Keratinocyte (primary cell): ENCODE measurements around the gene CYP11A1. TPM values are rescaled to one million over a fixed set of nuclear protein-coding genes. Genes with fewer than 3 reads are reported as not detected.

ENCODE experiments used
- DNase-seq: peaks from one replicate; pipeline ENCODE4 v3.0.0-alpha.2; 2011; ENCODE audit warnings: low read depth, missing footprints, low spot score
- FAIRE-seq: peaks from 2 replicates; lab custom pipeline; 2011; peaks lifted over from hg19 to GRCh38; lab: Jason Lieb, UNC
- H2AFZ ChIP-seq: 2 replicates; pipeline ENCODE4 v1.6.0; 2012; ENCODE audit warnings: low read length, control low read depth, inconsistent platforms; ENCODE audit not compliant: control insufficient read depth
- H3K27ac ChIP-seq: 2 replicates; pipeline ENCODE4 v1.5.1; 2011; ENCODE audit warnings: low read length; ENCODE audit not compliant: control insufficient read depth, insufficient read depth
- H3K27me3 ChIP-seq: 3 replicates; pipeline ENCODE4 v1.6.0; 2011; ENCODE audit warnings: low read length; ENCODE audit not compliant: control insufficient read depth, insufficient read depth; ENCODE audit errors: extremely low read depth
- H3K36me3 ChIP-seq, 2 experiments: 2 replicates in 1 of 2; 3 replicates in 1 of 2; pipeline ENCODE4 v1.5.1; 2011; ENCODE audit warnings: low read length in 2 of 2, mild to moderate bottlenecking in 1 of 2; ENCODE audit not compliant: control insufficient read depth in 2 of 2, insufficient read depth in 2 of 2; ENCODE audit errors: extremely low read depth in 1 of 2
- H3K4me1 ChIP-seq: 3 replicates; pipeline ENCODE4 v1.5.1; 2011; ENCODE audit warnings: low read length; ENCODE audit not compliant: control insufficient read depth, insufficient read depth; ENCODE audit errors: extremely low read depth
- H3K4me2 ChIP-seq: 3 replicates; pipeline ENCODE4 v1.6.0; 2011; ENCODE audit warnings: low read depth, low read length; ENCODE audit not compliant: control insufficient read depth, insufficient read depth; ENCODE audit errors: extremely low read depth
- H3K4me3 ChIP-seq, 3 experiments: fragments of 200-600 bp in 1 of 3; sonication (generic) in 1 of 3; 2 replicates in 2 of 3; 3 replicates in 1 of 3; pipeline ENCODE4 v1.5.1; 2011 to 2016; ENCODE audit warnings: low read length in 3 of 3, mild to moderate bottlenecking in 3 of 3, control low read depth in 2 of 3, inconsistent platforms in 1 of 3, low read depth in 1 of 3, mixed read lengths in 1 of 3, mixed run types in 1 of 3, moderate library complexity in 1 of 3; ENCODE audit not compliant: control insufficient read depth in 2 of 3, insufficient read depth in 2 of 3; ENCODE audit errors: extremely low read depth in 1 of 3
- H3K79me2 ChIP-seq: 2 replicates; pipeline ENCODE4 v1.6.0; 2012; ENCODE audit warnings: low read length; ENCODE audit not compliant: control insufficient read depth, insufficient read depth
- H3K9ac ChIP-seq: 3 replicates; pipeline ENCODE4 v1.6.0; 2011; ENCODE audit warnings: low read length; ENCODE audit not compliant: control insufficient read depth, insufficient read depth; ENCODE audit errors: extremely low read depth
- H3K9me1 ChIP-seq: 3 replicates; pipeline ENCODE4 v1.6.0; 2011; ENCODE audit warnings: low read length; ENCODE audit not compliant: control insufficient read depth, insufficient read depth; ENCODE audit errors: extremely low read depth
- H3K9me3 ChIP-seq: 2 replicates; pipeline ENCODE4 v1.5.1; 2012; ENCODE audit warnings: low read depth, low read length; ENCODE audit not compliant: control insufficient read depth
- H4K20me1 ChIP-seq: 3 replicates; pipeline ENCODE4 v1.6.0; 2011; ENCODE audit warnings: low read length; ENCODE audit not compliant: control insufficient read depth, insufficient read depth; ENCODE audit errors: extremely low read depth
- CTCF ChIP-seq, 3 experiments: IDR thresholded peaks in 1 of 3; conservative IDR thresholded peaks in 1 of 3; optimal IDR thresholded peaks in 1 of 3; 2 replicates in 2 of 3; 3 replicates in 1 of 3; pipeline versions ENCODE3 to v1.5.1; 2011; ENCODE audit warnings: low read length in 3 of 3, mild to moderate bottlenecking in 3 of 3, moderate library complexity in 2 of 3, control low read depth in 1 of 3, inconsistent platforms in 1 of 3; ENCODE audit not compliant: insufficient read depth in 2 of 3; ENCODE audit errors: extremely low read depth in 1 of 3
- EZH2 ChIP-seq: IDR thresholded peaks from one replicate; pipeline ENCODE4 v1.6.1; 2012; ENCODE audit warnings: inconsistent platforms, mild to moderate bottlenecking, low read length, moderate library complexity
- dilution Hi-C: fragments of 300-500 bp; cut with MboI; formaldehyde crosslinking; loops from one replicate; pipeline ENCODE4 v1.7.0; 2020; ENCODE audit warnings: low sequenced_read_pairs; ENCODE audit not compliant: extremely low pct_ligation_motif_present
- polyA plus RNA-seq, 5 experiments: library from polyadenylated mRNA; depleted of rRNA in 3 of 5; stranded (reverse) in 3 of 5; stranded (forward) in 1 of 5; unstranded in 1 of 5; fragments of >200 nt; gene quantifications; 1 replicate in 1 of 5; 2 replicates in 3 of 5; 3 replicates in 1 of 5; pipeline versions ENCODE4 v1.2.1 to v1.2.3, GENCODE V29; 2011 to 2012; ENCODE audit warnings: missing spikeins in 2 of 5, low read depth in 1 of 5, low replicate concordance in 1 of 5

CYP11A1 gene
- polyA plus RNA-seq, 1 donor (not counting 4 experiments of a cell fraction or from before 2014, with no cell fraction given) = not detected

DNA sequence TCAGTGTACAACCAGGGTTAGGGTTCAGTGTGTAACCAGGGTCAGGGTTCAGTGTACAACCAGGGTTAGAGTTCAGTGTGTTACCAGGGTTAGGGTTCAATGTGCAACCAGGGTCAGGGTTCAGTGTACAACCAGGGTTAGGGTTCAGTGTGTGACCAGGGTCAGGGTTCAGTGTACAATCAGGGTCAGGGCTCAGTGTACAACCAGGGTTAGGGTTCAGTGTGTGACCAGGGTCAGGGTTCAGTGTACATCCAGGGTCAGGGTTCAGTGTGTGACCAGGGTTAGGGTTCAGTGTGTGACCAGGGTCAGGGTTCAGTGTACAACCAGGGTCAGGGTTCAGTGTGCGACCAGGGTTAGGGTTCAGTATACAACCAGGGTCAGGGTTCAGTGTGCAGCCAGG is 33.3 kb downstream of the CYP11A1 start:
- Histone ChIP-seq H3K4me1 (no peaks in the 10 kb centered on the region), H3K9ac (no peak overlapping the region), H3K4me3 (no peak overlapping the region), H3K27ac (no peak overlapping the region), H3K4me2 (no peak overlapping the region), H3K9me3 (no peaks in the 10 kb centered on the region), H2AFZ (no peak overlapping the region), H4K20me1 (peaks cover 3% of the 10 kb centered on the region), H3K9me1 (no peaks in the 10 kb centered on the region), H3K36me3 (no peaks in the 10 kb centered on the region), H3K79me2 (no peaks in the 10 kb centered on the region), H3K27me3 (peaks cover 12% of the 10 kb centered on the region)
- DNase-seq = no peak
- FAIRE-seq = peak; percentile 58
- dilution Hi-C loops = no loop called here
- no peak for TF ChIP-seq EZH2
- TF ChIP-seq CTCF (optimal IDR thresholded peaks at IDR 0.05 in 1 of 3, IDR thresholded peaks at IDR 0.05 in 1 of 3, conservative IDR thresholded peaks at IDR 0.05 in 1 of 3; ENCODE audit: extremely low read depth in 1 of 3, insufficient read depth in 2 of 3, low read length in 3 of 3) = no peak

DNA sequence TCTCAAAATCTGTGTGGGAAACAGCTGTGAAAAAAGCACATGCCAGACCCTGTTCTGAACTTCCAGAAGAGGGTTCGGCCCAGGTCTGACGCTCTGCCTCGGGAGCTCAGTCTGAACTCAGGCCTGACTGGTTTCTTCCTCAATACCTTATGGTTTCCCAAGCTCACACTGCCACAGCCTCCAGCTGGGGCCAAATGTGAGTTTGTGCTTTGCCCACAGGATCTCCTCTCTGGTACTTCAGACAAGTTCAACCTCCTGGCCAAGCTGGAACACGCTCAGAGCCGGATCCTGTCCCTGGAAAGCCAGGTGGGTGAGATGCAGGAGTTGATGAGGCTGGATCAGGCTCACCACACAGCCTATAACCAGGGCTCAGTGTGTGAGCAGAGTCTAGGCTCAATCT is 33.8 kb downstream of the CYP11A1 start:
- TF ChIP-seq CTCF (optimal IDR thresholded peaks at IDR 0.05 in 1 of 3, IDR thresholded peaks at IDR 0.05 in 1 of 3, conservative IDR thresholded peaks at IDR 0.05 in 1 of 3; ENCODE audit: extremely low read depth in 1 of 3, insufficient read depth in 2 of 3, low read length in 3 of 3) (no peak), EZH2 (no peak)
- Histone ChIP-seq H3K4me1 (no peaks in the 10 kb centered on the region), H3K9me3 (no peaks in the 10 kb centered on the region), H3K27ac (no peak overlapping the region), H3K36me3 (no peaks in the 10 kb centered on the region), H3K4me2 (no peak overlapping the region), H3K4me3 (no peak overlapping the region), H3K79me2 (no peaks in the 10 kb centered on the region), H4K20me1 (peaks cover 3% of the 10 kb centered on the region), H2AFZ (no peak overlapping the region), H3K27me3 (peaks cover 12% of the 10 kb centered on the region), H3K9me1 (no peaks in the 10 kb centered on the region), H3K9ac (no peak overlapping the region)
- DNase-seq = no peak
- FAIRE-seq = peak; percentile 5
- dilution Hi-C loops = no loop called here
